Measurements from ENCODE around the gene CRX. TPM values are rescaled to one million over a fixed set of nuclear protein-coding genes. Genes with fewer than 3 reads are reported as not detected.

Gene CRX
- total RNA-seq, 2 donors from 2014 or later = 0.44 to 0.66 TPM

DNA sequence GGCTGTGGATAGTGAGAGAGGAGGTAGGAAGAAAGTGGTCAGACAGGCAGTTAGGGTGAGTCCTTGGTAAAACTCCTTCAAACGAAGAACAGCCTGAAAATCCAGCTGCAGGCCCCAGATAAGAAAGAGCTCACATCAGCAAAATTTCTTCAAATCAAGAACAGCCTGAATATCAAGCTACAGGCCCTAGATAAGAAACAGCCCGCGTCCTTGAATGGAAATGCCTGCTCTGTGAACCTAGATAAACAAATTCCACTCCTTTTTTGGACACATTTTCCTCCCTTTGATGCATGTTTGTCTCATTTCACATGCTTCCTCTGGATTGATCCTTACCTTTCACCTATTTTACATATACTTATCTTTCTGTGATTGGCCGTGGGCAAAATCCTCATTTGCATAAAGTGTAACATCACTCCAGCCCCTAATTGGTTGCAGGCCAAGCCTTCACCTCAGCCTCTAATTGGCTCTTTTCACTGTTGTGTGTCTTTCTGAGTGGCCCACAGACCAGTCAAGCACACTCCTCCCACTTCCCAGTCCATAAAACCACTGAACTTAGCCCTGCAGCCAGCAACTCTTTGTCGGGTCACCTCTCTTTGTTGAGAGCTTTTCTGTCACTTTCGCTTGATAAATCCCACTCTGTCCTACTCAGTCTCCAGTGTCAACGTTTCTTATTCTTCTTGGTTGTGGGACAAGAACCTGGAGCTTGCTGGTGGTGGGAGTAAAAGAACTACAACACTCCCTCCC is 70.4 kb downstream of the CRX start:
- peak overlapping the region; percentile 65 for H3K27ac Mint-ChIP-seq
- Histone ChIP-seq H3K9me3 (ENCODE audit: control insufficient read depth, low read length) (peaks cover 8% of the 10 kb centered on the region), H3K4me3 (ENCODE audit: low read length) (no peak overlapping the region), H3K4me1 (ENCODE audit: control insufficient read depth, insufficient read depth, low read length) (no peaks in the 10 kb centered on the region), H3K36me3 (ENCODE audit: control insufficient read depth, insufficient read depth, low read length) (no peaks in the 10 kb centered on the region), H3K27ac (ENCODE audit: low read depth, low read length) (no peak overlapping the region), H3K9ac (ENCODE audit: extremely low read depth, low read length, poor library complexity, severe bottlenecking) (no peak overlapping the region), H3K27me3 (ENCODE audit: control insufficient read depth, insufficient read depth, low read length, poor library complexity, severe bottlenecking) (no peaks in the 10 kb centered on the region)
- H3K9me3 Mint-ChIP-seq = peaks cover 17% of the 10 kb centered on the region
- H3K4me1 Mint-ChIP-seq = peaks cover 8% of the 10 kb centered on the region
- H3K36me3 Mint-ChIP-seq (ENCODE audit: low read depth) = no peaks in the 10 kb centered on the region
- TF ChIP-seq, protein P1, sequence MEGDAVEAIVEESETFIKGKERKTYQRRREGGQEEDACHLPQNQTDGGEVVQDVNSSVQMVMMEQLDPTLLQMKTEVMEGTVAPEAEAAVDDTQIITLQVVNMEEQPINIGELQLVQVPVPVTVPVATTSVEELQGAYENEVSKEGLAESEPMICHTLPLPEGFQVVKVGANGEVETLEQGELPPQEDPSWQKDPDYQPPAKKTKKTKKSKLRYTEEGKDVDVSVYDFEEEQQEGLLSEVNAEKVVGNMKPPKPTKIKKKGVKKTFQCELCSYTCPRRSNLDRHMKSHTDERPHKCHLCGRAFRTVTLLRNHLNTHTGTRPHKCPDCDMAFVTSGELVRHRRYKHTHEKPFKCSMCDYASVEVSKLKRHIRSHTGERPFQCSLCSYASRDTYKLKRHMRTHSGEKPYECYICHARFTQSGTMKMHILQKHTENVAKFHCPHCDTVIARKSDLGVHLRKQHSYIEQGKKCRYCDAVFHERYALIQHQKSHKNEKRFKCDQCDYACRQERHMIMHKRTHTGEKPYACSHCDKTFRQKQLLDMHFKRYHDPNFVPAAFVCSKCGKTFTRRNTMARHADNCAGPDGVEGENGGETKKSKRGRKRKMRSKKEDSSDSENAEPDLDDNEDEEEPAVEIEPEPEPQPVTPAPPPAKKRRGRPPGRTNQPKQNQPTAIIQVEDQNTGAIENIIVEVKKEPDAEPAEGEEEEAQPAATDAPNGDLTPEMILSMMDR (conservative IDR thresholded peaks at IDR 0.05) = no peak
- WGBS, 2 experiments (ENCODE audit: insufficient coverage in 1 of 2, insufficient read length in 1 of 2) = 84 to 88% methylated on average over 5 to 6 of the region's 7 CpGs
- no peaks in the 10 kb centered on the region for H3K27me3 Mint-ChIP-seq (ENCODE audit: insufficient read depth)
- peak; percentile 85 for DNase-seq
- H3K4me3 Mint-ChIP-seq = no peak overlapping the region

Other genes starting within 250 kb of the CRX start
- gene ZNF541, start 248.8 kb upstream of the CRX start, total RNA-seq = not detected
- gene BICRA, start 212.8 kb upstream of the CRX start, total RNA-seq = 10 to 100 TPM; 30.0 to 30.1 TPM
- gene EHD2, start 108.5 kb upstream of the CRX start, total RNA-seq = 1 to 10 TPM; 5.5 to 8.4 TPM
- 100 to 1,000 TPM; 190 to 258 TPM for gene NOP53, start 76.4 kb upstream of the CRX start, total RNA-seq
- gene SELENOW, start 43.2 kb upstream of the CRX start, total RNA-seq = 100 to 1,000 TPM; 404 to 410 TPM
- not detected for gene TPRX1, start 17.4 kb upstream of the CRX start, total RNA-seq
- not detected for gene TPRX2, start 37.3 kb downstream of the CRX start, total RNA-seq
- gene SULT2A1, start 64.4 kb downstream of the CRX start, total RNA-seq = under 1 TPM in 1 of 2 donors, not detected in 1; 0.18 TPM
- not detected for gene BSPH1, start 170.2 kb downstream of the CRX start, total RNA-seq
- gene ELSPBP1, start 172.7 kb downstream of the CRX start, total RNA-seq = not detected
- gene CABP5, start 222.1 kb downstream of the CRX start, total RNA-seq = not detected